ENCODE measurements around the gene KIF2C. TPM values are rescaled to one million over a fixed set of nuclear protein-coding genes. Genes with fewer than 3 reads are reported as not detected.

Gene KIF2C
- total and polyA plus RNA-seq, 9 of the 15 experiments (the other 6 are each of a cell fraction or from before 2014, with no cell fraction given), result 84.9 to 226 (median 169) TPM

DNA sequence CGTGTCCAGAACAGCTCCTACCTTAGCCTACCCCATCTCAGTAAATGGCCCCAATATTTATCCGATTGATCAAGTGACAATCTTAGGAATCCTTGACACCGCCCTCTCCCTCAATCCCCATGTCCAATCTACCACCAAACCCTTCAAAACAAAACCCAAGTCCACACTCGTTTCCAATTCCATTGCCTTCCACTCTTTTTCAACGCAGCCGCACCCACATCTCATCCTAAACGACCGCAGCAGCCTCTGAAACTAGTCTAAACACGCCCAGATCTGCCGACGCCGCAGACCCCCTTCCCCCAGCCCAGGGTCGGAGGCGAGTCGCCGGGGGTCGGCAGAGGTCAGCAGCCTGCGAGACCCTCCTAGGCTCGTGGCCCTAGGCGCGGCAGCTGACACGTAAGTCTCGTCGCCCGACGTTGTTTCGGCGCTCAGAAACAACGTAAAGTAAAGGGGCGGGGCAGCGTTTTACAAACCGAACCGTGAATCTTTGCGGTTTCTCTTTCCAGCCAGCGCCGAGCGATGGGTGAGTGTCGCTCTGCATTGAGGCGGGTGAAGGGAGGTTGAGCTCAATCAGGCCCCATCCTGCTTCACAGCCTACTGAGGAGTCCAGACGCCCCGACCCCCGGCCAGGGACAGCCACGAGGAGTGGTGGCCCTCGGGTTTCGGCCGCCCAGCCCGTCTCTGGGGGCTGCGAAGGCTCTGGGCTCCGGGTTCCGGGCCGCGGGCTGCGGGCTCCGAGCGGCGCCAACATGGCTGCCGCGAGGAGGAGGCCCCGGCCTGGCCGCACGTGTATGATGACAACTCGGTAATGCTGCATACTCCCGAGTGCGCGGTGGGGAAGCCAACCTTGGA is 35.7 kb downstream of the KIF2C start, which contains the start of gene RPS8 (continued):
- peak; percentile 100 for TF ChIP-seq CREB1 (IDR thresholded peaks at IDR 0.05)
- TF ChIP-seq CREB1 (CRISPR knock-in tag; IDR thresholded peaks at IDR 0.05), result peak; percentile 100
- no peak for TF ChIP-seq SLC30A9 (CRISPR knock-in tag; IDR thresholded peaks at IDR 0.05)
- no peak for TF ChIP-seq COPS2 (conservative IDR thresholded peaks at IDR 0.05)
- TF ChIP-seq RHOXF2B (CRISPR knock-in tag; conservative IDR thresholded peaks at IDR 0.05), result no peak; the same call in 1 of the 2 replicates
- peak; percentile 77 for TF ChIP-seq GABPB1 (CRISPR knock-in tag; IDR thresholded peaks at IDR 0.05)
- TF ChIP-seq, protein P1, sequence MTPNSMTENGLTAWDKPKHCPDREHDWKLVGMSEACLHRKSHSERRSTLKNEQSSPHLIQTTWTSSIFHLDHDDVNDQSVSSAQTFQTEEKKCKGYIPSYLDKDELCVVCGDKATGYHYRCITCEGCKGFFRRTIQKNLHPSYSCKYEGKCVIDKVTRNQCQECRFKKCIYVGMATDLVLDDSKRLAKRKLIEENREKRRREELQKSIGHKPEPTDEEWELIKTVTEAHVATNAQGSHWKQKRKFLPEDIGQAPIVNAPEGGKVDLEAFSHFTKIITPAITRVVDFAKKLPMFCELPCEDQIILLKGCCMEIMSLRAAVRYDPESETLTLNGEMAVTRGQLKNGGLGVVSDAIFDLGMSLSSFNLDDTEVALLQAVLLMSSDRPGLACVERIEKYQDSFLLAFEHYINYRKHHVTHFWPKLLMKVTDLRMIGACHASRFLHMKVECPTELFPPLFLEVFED (CRISPR knock-in tag; conservative IDR thresholded peaks at IDR 0.05), result peak; percentile 97
- TF ChIP-seq, protein P2, sequence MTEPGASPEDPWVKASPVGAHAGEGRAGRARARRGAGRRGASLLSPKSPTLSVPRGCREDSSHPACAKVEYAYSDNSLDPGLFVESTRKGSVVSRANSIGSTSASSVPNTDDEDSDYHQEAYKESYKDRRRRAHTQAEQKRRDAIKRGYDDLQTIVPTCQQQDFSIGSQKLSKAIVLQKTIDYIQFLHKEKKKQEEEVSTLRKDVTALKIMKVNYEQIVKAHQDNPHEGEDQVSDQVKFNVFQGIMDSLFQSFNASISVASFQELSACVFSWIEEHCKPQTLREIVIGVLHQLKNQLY (CRISPR knock-in tag; conservative IDR thresholded peaks at IDR 0.05), result 0 out of 4 replicates have a peak, but pooled peaks of 1 of the 2 experiments have one; percentile 46
- TF ChIP-seq, protein P3, sequence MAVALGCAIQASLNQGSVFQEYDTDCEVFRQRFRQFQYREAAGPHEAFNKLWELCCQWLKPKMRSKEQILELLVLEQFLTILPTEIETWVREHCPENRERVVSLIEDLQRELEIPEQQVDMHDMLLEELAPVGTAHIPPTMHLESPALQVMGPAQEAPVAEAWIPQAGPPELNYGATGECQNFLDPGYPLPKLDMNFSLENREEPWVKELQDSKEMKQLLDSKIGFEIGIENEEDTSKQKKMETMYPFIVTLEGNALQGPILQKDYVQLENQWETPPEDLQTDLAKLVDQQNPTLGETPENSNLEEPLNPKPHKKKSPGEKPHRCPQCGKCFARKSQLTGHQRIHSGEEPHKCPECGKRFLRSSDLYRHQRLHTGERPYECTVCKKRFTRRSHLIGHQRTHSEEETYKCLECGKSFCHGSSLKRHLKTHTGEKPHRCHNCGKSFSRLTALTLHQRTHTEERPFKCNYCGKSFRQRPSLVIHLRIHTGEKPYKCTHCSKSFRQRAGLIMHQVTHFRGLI (CRISPR knock-in tag; IDR thresholded peaks at IDR 0.05), result no peak
- no peak for TF ChIP-seq PTRF (tag; IDR thresholded peaks at IDR 0.05)
- 0 out of 2 replicates have a peak, but pooled peaks have one; percentile 12 for TF ChIP-seq PYGO2 (tag; IDR thresholded peaks at IDR 0.05)
- no peak for TF ChIP-seq KLF10 (CRISPR knock-in tag; IDR thresholded peaks at IDR 0.05)
- peak; percentile 19 for TF ChIP-seq ZFP36 (IDR thresholded peaks at IDR 0.05; ENCODE audit: low read depth, low read length, partially characterized antibody)
- peak; percentile 98 for TF ChIP-seq RBM22 (IDR thresholded peaks at IDR 0.05; ENCODE audit: low read depth, low read length, poor library complexity, severe bottlenecking)
- TF ChIP-seq CGGBP1 (CRISPR knock-in tag; IDR thresholded peaks at IDR 0.05), result no peak
- TF ChIP-seq ZZZ3 (IDR thresholded peaks at IDR 0.05), result peak; percentile 97
- peak; percentile 91 for TF ChIP-seq NFATC3 (IDR thresholded peaks at IDR 0.05)
- TF ChIP-seq, protein P4, sequence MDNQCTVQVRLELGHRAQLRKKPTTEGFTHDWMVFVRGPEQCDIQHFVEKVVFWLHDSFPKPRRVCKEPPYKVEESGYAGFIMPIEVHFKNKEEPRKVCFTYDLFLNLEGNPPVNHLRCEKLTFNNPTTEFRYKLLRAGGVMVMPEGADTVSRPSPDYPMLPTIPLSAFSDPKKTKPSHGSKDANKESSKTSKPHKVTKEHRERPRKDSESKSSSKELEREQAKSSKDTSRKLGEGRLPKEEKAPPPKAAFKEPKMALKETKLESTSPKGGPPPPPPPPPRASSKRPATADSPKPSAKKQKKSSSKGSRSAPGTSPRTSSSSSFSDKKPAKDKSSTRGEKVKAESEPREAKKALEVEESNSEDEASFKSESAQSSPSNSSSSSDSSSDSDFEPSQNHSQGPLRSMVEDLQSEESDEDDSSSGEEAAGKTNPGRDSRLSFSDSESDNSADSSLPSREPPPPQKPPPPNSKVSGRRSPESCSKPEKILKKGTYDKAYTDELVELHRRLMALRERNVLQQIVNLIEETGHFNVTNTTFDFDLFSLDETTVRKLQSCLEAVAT (IDR thresholded peaks at IDR 0.05), result peak; percentile 93 to 95
- peak; percentile 48; the same call in 1 of the 2 replicates for TF ChIP-seq KAT8 (IDR thresholded peaks at IDR 0.05; ENCODE audit: low read depth)
- peak; percentile 62; the same call in 1 of the 2 replicates for TF ChIP-seq ELF1 (tag; IDR thresholded peaks at IDR 0.05)
- TF ChIP-seq ZFP91 (CRISPR knock-in tag; IDR thresholded peaks at IDR 0.05), result peak; percentile 50; the same call in 1 of the 2 replicates

Measured in K562 (cell line).